Measurements from ENCODE around the gene STARD7. TPM values are rescaled to one million over a fixed set of nuclear protein-coding genes. Genes with fewer than 3 reads are reported as not detected.

STARD7 gene
- total and polyA plus RNA-seq, 4 donors = 42.9 to 120 (median 59.7) TPM

- H3K4me3 ChIP-seq (ENCODE audit: low read depth in 1 of 3, low read length in 3 of 3) = no peak overlapping the region
- 85% methylated on average over 17 of the region's 17 CpGs for WGBS
- H3K9ac ChIP-seq (ENCODE audit: low read depth in 1 of 2, low read length in 2 of 2) = no peak overlapping the region
- no peak for DNase-seq (ENCODE audit: low spot score)
- peaks cover 0 to 1% (median 0%) of the 10 kb centered on the region in 4 donors for H3K9me3 ChIP-seq (ENCODE audit: control insufficient read depth in 4 of 4, low read length in 3 of 4)
- no peaks in the 10 kb centered on the region for H3K36me3 ChIP-seq (ENCODE audit: control insufficient read depth in 4 of 4, insufficient read depth in 3 of 4, low read depth in 1 of 4, low read length in 3 of 4)
- no peaks in the 10 kb centered on the region for H3K27me3 ChIP-seq (ENCODE audit: control insufficient read depth in 4 of 4, insufficient read depth in 4 of 4, low read length in 3 of 4)
- no peaks in the 10 kb centered on the region for H3K4me1 ChIP-seq (ENCODE audit: control insufficient read depth in 4 of 4, insufficient read depth in 4 of 4, low read length in 3 of 4)
- no peak overlapping the region for H3K27ac ChIP-seq (ENCODE audit: low read depth in 1 of 2, low read length in 2 of 2)
- no peak for TF ChIP-seq ZBTB33 (IDR thresholded peaks at IDR 0.05)
- no peak for TF ChIP-seq MAX (IDR thresholded peaks at IDR 0.05)
- TF ChIP-seq RXRA (IDR thresholded peaks at IDR 0.05) = no peak
- no peak for TF ChIP-seq HNF4A (conservative IDR thresholded peaks at IDR 0.05)
- TF ChIP-seq, protein P1, sequence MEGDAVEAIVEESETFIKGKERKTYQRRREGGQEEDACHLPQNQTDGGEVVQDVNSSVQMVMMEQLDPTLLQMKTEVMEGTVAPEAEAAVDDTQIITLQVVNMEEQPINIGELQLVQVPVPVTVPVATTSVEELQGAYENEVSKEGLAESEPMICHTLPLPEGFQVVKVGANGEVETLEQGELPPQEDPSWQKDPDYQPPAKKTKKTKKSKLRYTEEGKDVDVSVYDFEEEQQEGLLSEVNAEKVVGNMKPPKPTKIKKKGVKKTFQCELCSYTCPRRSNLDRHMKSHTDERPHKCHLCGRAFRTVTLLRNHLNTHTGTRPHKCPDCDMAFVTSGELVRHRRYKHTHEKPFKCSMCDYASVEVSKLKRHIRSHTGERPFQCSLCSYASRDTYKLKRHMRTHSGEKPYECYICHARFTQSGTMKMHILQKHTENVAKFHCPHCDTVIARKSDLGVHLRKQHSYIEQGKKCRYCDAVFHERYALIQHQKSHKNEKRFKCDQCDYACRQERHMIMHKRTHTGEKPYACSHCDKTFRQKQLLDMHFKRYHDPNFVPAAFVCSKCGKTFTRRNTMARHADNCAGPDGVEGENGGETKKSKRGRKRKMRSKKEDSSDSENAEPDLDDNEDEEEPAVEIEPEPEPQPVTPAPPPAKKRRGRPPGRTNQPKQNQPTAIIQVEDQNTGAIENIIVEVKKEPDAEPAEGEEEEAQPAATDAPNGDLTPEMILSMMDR (IDR thresholded peaks at IDR 0.05; ENCODE audit: low read depth, low read length, missing input control) = no peak
- no peak for TF ChIP-seq SP1 (IDR thresholded peaks at IDR 0.05)
- TF ChIP-seq FOXA2 (IDR thresholded peaks at IDR 0.05) = no peak
- TF ChIP-seq, protein P2, sequence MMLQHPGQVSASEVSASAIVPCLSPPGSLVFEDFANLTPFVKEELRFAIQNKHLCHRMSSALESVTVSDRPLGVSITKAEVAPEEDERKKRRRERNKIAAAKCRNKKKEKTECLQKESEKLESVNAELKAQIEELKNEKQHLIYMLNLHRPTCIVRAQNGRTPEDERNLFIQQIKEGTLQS (IDR thresholded peaks at IDR 0.05) = no peak
Observed at GRCh38 chr2:96159084-96159830, 49.4 kb downstream of the STARD7 start.

- Histone ChIP-seq H3K4me3 (ENCODE audit: low read depth in 1 of 3, low read length in 3 of 3) (no peak overlapping the region), H3K9ac (ENCODE audit: low read depth in 1 of 2, low read length in 2 of 2) (no peak overlapping the region), H3K36me3 (ENCODE audit: control insufficient read depth in 4 of 4, insufficient read depth in 3 of 4, low read depth in 1 of 4, low read length in 3 of 4) (no peaks in the 10 kb centered on the region), H3K27me3 (ENCODE audit: control insufficient read depth in 4 of 4, insufficient read depth in 4 of 4, low read length in 3 of 4) (no peaks in the 10 kb centered on the region), H3K4me1 (ENCODE audit: control insufficient read depth in 4 of 4, insufficient read depth in 4 of 4, low read length in 3 of 4) (no peaks in the 10 kb centered on the region), H3K27ac (ENCODE audit: low read depth in 1 of 2, low read length in 2 of 2) (no peak overlapping the region), H3K9me3 (ENCODE audit: control insufficient read depth in 4 of 4, low read length in 3 of 4) (peaks cover 0 to 1% (median 0%) of the 10 kb centered on the region in 4 donors)
- no peak for TF ChIP-seq TAF1 (conservative IDR thresholded peaks at IDR 0.05)
- no peak for DNase-seq (ENCODE audit: low spot score)
- WGBS = 91% methylated on average over 14 of the region's 14 CpGs
Observed at GRCh38 chr2:96158554-96158940, 50.1 kb downstream of the STARD7 start.

GRCh38 chr2:96157649-96158553, 50.7 kb downstream of the STARD7 start:
- H3K27me3 ChIP-seq (ENCODE audit: control insufficient read depth in 4 of 4, insufficient read depth in 4 of 4, low read length in 3 of 4) = no peaks in the 10 kb centered on the region
- no peak for TF ChIP-seq ZBTB33 (IDR thresholded peaks at IDR 0.05)
- TF ChIP-seq FOXA1 (IDR thresholded peaks at IDR 0.05) = no peak
- no peak for TF ChIP-seq TAF1 (conservative IDR thresholded peaks at IDR 0.05)
- no peak for TF ChIP-seq RAD21 (IDR thresholded peaks at IDR 0.05)
- TF ChIP-seq SP1 (IDR thresholded peaks at IDR 0.05) = no peak
- no peak for TF ChIP-seq FOXA2 (IDR thresholded peaks at IDR 0.05)
- TF ChIP-seq, protein P1 (IDR thresholded peaks at IDR 0.05; ENCODE audit: low read depth, low read length, missing input control) = no peak
- H3K4me3 ChIP-seq (ENCODE audit: low read depth in 1 of 3, low read length in 3 of 3) = no peak overlapping the region
- H3K27ac ChIP-seq (ENCODE audit: low read depth in 1 of 2, low read length in 2 of 2) = no peak overlapping the region
- no peak overlapping the region for H3K9ac ChIP-seq (ENCODE audit: low read depth in 1 of 2, low read length in 2 of 2)
- H3K4me1 ChIP-seq (ENCODE audit: control insufficient read depth in 4 of 4, insufficient read depth in 4 of 4, low read length in 3 of 4) = no peaks in the 10 kb centered on the region
- H3K9me3 ChIP-seq (ENCODE audit: control insufficient read depth in 4 of 4, low read length in 3 of 4) = peaks cover 0 to 1% (median 0%) of the 10 kb centered on the region in 4 donors
- 76% methylated on average over 19 of the region's 19 CpGs for WGBS
- H3K36me3 ChIP-seq (ENCODE audit: control insufficient read depth in 4 of 4, insufficient read depth in 3 of 4, low read depth in 1 of 4, low read length in 3 of 4) = no peaks in the 10 kb centered on the region
- peak; percentile 62 for DNase-seq (ENCODE audit: low spot score)

Data from liver (tissue), 9 donors.